K562 (cell line): ENCODE measurements around the gene SERTAD3. TPM values are rescaled to one million over a fixed set of nuclear protein-coding genes. Genes with fewer than 3 reads are reported as not detected.

Experiments used
- ARID1B ChIP-seq: fragments of 450-650 bp; IDR thresholded peaks from 2 replicates; pipeline ENCODE4 v1.6.1; 2016; ENCODE audit warnings: antibody characterized with exemption, mild to moderate bottlenecking, inconsistent platforms
- ATF6 ChIP-seq: sonication (generic); formaldehyde crosslinking; IDR thresholded peaks from 2 replicates; pipeline ENCODE4 v1.4.0; 2020; ENCODE audit warnings: mild to moderate bottlenecking, missing genetic modification reagents
- BRD9 ChIP-seq: fragments of 450-650 bp; IDR thresholded peaks from 2 replicates; pipeline ENCODE4 v1.6.1; 2018; ENCODE audit warnings: low read depth; ENCODE audit not compliant: partially characterized antibody
- DACH1 ChIP-seq: fragments of 450-650 bp; IDR thresholded peaks from 2 replicates; pipeline ENCODE4 v1.6.1; 2018; ENCODE audit not compliant: partially characterized antibody
- ELF4 ChIP-seq: fragments of 450-650 bp; formaldehyde crosslinking; IDR thresholded peaks from 2 replicates; pipeline ENCODE4 v1.4.0; 2022; ENCODE audit warnings: missing genetic modification characterization
- ESRRB ChIP-seq: fragments of 250-450 bp; sonication (Bioruptor Pico); IDR thresholded peaks from 2 replicates; pipeline ENCODE4 v1.5.0; 2020; ENCODE audit warnings: mild to moderate bottlenecking, moderate library complexity, borderline replicate concordance
- KLF13 ChIP-seq: fragments of 450-650 bp; IDR thresholded peaks from 2 replicates; pipeline ENCODE4 v1.6.1; 2016; ENCODE audit warnings: missing genetic modification characterization, low read depth, mild to moderate bottlenecking, missing compliant biosample characterization, moderate library complexity, borderline replicate concordance
- NCOA6 ChIP-seq: fragments of 450-650 bp; IDR thresholded peaks from 2 replicates; pipeline ENCODE4 v1.6.1; 2017; ENCODE audit warnings: mild to moderate bottlenecking
- NKRF ChIP-seq: fragments of 450-650 bp; IDR thresholded peaks from 2 replicates; pipeline ENCODE4 v1.6.1; 2016; ENCODE audit warnings: borderline replicate concordance
- NONO ChIP-seq, 2 experiments: fragments of 200-400 bp in 1 of 2; fragments of 450-650 bp in 1 of 2; formaldehyde crosslinking in 1 of 2; IDR thresholded peaks; 2 replicates each; pipeline ENCODE4 v1.6.1; 2017; ENCODE audit warnings: low read depth in 2 of 2, mild to moderate bottlenecking in 2 of 2, moderate library complexity in 2 of 2, low read length in 1 of 2
- OTX1 ChIP-seq: fragments of 450-650 bp; formaldehyde crosslinking; IDR thresholded peaks from 2 replicates; pipeline ENCODE4 v1.4.0; 2022; ENCODE audit warnings: mild to moderate bottlenecking
- PBX2 ChIP-seq, 2 experiments: IDR thresholded peaks in 1 of 2; conservative IDR thresholded peaks in 1 of 2; 2 replicates each; pipeline ENCODE4 v1.6.1; 2016; ENCODE audit warnings: low read depth in 2 of 2, mild to moderate bottlenecking in 1 of 2, missing compliant biosample characterization in 1 of 2, missing genetic modification characterization in 1 of 2, moderate library complexity in 1 of 2
- POU5F1 ChIP-seq: fragments of 150-350 bp; IDR thresholded peaks from 2 replicates; pipeline ENCODE4 v1.6.1; 2014; ENCODE audit warnings: borderline replicate concordance, low read length, low read depth, mild to moderate bottlenecking; ENCODE audit not compliant: partially characterized antibody
- SMC3 ChIP-seq: conservative IDR thresholded peaks from 2 replicates; pipeline ENCODE4 v1.6.1; 2011; ENCODE audit warnings: low read depth, low read length, improper control_type of control experiment; ENCODE audit not compliant: insufficient read depth
- XRCC3 ChIP-seq: fragments of 450-650 bp; IDR thresholded peaks from 2 replicates; pipeline ENCODE4 v1.6.1; 2017; ENCODE audit warnings: mild to moderate bottlenecking, moderate library complexity
- YBX1 ChIP-seq: fragments of 450-650 bp; IDR thresholded peaks from 2 replicates; pipeline ENCODE4 v1.7.1; 2016; ENCODE audit warnings: mild to moderate bottlenecking
- ZNF212 ChIP-seq: fragments of 450-650 bp; formaldehyde crosslinking; IDR thresholded peaks from 2 replicates; pipeline ENCODE4 v1.4.0; 2020; ENCODE audit warnings: mild to moderate bottlenecking
- ZNF347 ChIP-seq: fragments of 450-650 bp; formaldehyde crosslinking; IDR thresholded peaks from 2 replicates; pipeline ENCODE4 v1.4.0; 2020; ENCODE audit warnings: low read depth, mild to moderate bottlenecking, moderate library complexity
- ZNF668 ChIP-seq: fragments of 250-450 bp; sonication (Bioruptor Pico); IDR thresholded peaks from 2 replicates; pipeline ENCODE4 v1.8.0; 2022; ENCODE audit warnings: mild to moderate bottlenecking, inconsistent platforms
- ZNF76 ChIP-seq: fragments of 250-450 bp; sonication (Bioruptor Pico); IDR thresholded peaks from 2 replicates; pipeline ENCODE4 v1.4.0; 2020; ENCODE audit warnings: mild to moderate bottlenecking, moderate library complexity, borderline replicate concordance
- polyA plus RNA-seq, 8 experiments: library from polyadenylated mRNA; depleted of rRNA in 4 of 8; stranded (reverse) in 5 of 8; unstranded in 3 of 8; fragments of >200 nt; fragmentation: Nextera tagmentation in 2 of 8; fragmentation: Illumina TruSeq in 1 of 8; extraction: Ambion mirVana in 2 of 8; extraction: Trizol in 1 of 8; gene quantifications; 2 replicates each; pipeline versions ENCODE4 v1.2.1 to v1.2.3, GENCODE V29; 2011 to 2014; ENCODE audit warnings: inconsistent platforms in 1 of 8, missing spikeins in 1 of 8
- total RNA-seq, 7 experiments: library from RNA; depleted of rRNA in 6 of 7; stranded (reverse); fragments of >200 nt in 6 of 7; fragmentation: Illumina TruSeq in 2 of 7; extraction: Trizol in 2 of 7; gene quantifications; 2 replicates each; pipeline versions ENCODE4 v1.2.1 to v1.2.3, GENCODE V29; 2011 to 2021; ENCODE audit warnings: low replicate concordance in 1 of 7
- TF ChIP-seq, protein P1 (sequence below): sonication (generic); formaldehyde crosslinking; IDR thresholded peaks from 2 replicates; pipeline ENCODE4 v1.8.0; 2022; ENCODE audit warnings: mild to moderate bottlenecking, missing genetic modification reagents

Gene SERTAD3
- total and polyA plus RNA-seq, 9 of the 15 experiments (the other 6 are each of a cell fraction or from before 2014, with no cell fraction given): 5.4 to 28.9 (median 17.5) TPM

DNA sequence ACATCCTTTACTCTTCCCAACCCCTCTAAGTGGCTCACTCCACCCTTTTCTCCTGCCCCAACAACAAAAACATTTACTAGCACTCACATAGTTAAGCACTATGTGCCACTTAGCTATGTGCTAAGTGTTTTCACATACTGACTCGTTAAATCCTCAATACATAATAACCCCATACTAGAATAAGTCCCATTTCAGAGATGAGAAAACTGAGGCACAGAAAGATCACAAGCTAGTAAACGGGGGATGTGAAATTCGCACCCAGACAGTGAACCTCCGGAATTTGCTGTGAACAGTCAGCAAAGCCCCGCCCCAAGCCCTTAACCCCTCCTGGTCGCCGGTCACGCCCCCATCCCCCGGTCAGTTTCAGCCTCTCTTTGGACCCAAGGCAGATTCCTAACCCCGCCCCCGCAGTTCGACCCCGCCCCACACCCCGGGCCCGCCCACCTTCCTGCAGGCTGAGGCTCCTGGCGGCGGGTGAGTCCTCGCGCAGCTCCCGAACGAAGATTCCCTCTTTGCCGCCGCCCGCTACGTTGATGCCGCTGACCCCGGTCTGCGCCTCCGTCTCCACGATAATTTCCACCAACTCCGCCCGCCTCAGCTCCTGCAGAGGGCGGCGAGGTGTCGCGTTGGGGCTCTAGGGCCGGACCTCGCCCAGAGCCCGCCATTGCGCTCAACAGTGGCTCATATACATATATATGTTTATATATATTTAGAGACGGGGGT is 40.7 kb downstream of the SERTAD3 start (continued):
- TF ChIP-seq ZNF212 (CRISPR knock-in tag) (no peak), POU5F1 (no peak), ZNF668 (CRISPR knock-in tag) (no peak), YBX1 (no peak), ELF4 (CRISPR knock-in tag) (no peak), BRD9 (peak; percentile 73), ESRRB (CRISPR knock-in tag) (no peak), ARID1B (peak; percentile 13; the same call in 1 of the 2 replicates), NKRF (no peak), PBX2 (CRISPR knock-in tag; IDR thresholded peaks at IDR 0.05; ENCODE audit: low read depth) (no peak), PBX2 (tag; conservative IDR thresholded peaks at IDR 0.05; ENCODE audit: low read depth) (no peak), ATF6 (CRISPR knock-in tag) (no peak), OTX1 (no peak), SMC3 (no peak), XRCC3 (no peak), ZNF76 (CRISPR knock-in tag) (no peak), ZNF347 (CRISPR knock-in tag) (no peak), NONO (IDR thresholded peaks at IDR 0.05; ENCODE audit: low read depth in 2 of 2, low read length in 1 of 2) (no peak), DACH1 (no peak), NCOA6 (no peak), KLF13 (tag) (no peak)
- TF ChIP-seq, protein P1, sequence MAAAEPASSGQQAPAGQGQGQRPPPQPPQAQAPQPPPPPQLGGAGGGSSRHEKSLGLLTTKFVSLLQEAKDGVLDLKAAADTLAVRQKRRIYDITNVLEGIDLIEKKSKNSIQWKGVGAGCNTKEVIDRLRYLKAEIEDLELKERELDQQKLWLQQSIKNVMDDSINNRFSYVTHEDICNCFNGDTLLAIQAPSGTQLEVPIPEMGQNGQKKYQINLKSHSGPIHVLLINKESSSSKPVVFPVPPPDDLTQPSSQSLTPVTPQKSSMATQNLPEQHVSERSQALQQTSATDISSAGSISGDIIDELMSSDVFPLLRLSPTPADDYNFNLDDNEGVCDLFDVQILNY (CRISPR knock-in tag): no peak
